ENCODE data around the gene EXOSC5. TPM values are rescaled to one million over a fixed set of nuclear protein-coding genes. Genes with fewer than 3 reads are reported as not detected.
"Not testable (repeated sequence)": the region's sequence is repeated elsewhere in the genome, so short reads cannot be mapped to it uniquely, and the experiment has no call there.

Gene EXOSC5
- polyA plus RNA-seq, 1 experiment = 7.8 TPM

- ChIA-PET CTCF (interaction anchor here (1.0 to 1.4 kb wide), 3 partner anchors 8 to 20 kb away, joined by 3 read pairs; partner anchors contain the start of gene B9D2), POLR2A (no interaction called here)
- Histone ChIP-seq H3K27me3 (ENCODE audit: control insufficient read depth, insufficient read depth, low read length) (no peaks in the 10 kb centered on the region), H3K9me3 (ENCODE audit: control insufficient read depth, insufficient read depth, low read length) (no peaks in the 10 kb centered on the region), H3K27ac (ENCODE audit: low read depth, low read length) (no peak overlapping the region), H3K4me3 (ENCODE audit: low read depth, low read length) (no peak overlapping the region)
- TF ChIP-seq CTCF (IDR thresholded peaks at IDR 0.05; ENCODE audit: low read depth, low read length) = no peak
- no peak for DNase-seq (ENCODE audit: low read depth, low spot score)
These were observed 24.7 kb downstream of the EXOSC5 start for GRCh38 chr19:41372501-41372900.

- Histone ChIP-seq H3K4me3 (ENCODE audit: low read depth, low read length) (no peak overlapping the region), H3K27me3 (ENCODE audit: control insufficient read depth, insufficient read depth, low read length) (no peaks in the 10 kb centered on the region), H3K27ac (ENCODE audit: low read depth, low read length) (no peak overlapping the region), H3K9me3 (ENCODE audit: control insufficient read depth, insufficient read depth, low read length) (no peaks in the 10 kb centered on the region)
- no peak for TF ChIP-seq CTCF (IDR thresholded peaks at IDR 0.05; ENCODE audit: low read depth, low read length)
- POLR2A ChIA-PET = no interaction called here
- no peak for DNase-seq (ENCODE audit: low read depth, low spot score)
- CTCF ChIA-PET = no interaction called here
These were observed 25.6 kb downstream of the EXOSC5 start for GRCh38 chr19:41371541-41371940.

GRCh38 chr19:41371119-41371518 lies 26.0 kb downstream of the EXOSC5 start:
- DNase-seq (ENCODE audit: low read depth, low spot score); POLR2A ChIA-PET; H3K27me3 ChIP-seq (ENCODE audit: control insufficient read depth, insufficient read depth, low read length); CTCF ChIA-PET; H3K4me3 ChIP-seq (ENCODE audit: low read depth, low read length); H3K9me3 ChIP-seq (ENCODE audit: control insufficient read depth, insufficient read depth, low read length); H3K27ac ChIP-seq (ENCODE audit: low read depth, low read length): not testable (repeated sequence)

GRCh38 chr19:41369769-41370168 lies 27.4 kb downstream of the EXOSC5 start:
- POLR2A ChIA-PET = no interaction called here
- DNase-seq (ENCODE audit: low read depth, low spot score) = no peak

GRCh38 chr19:41367848-41368301 lies 29.3 kb downstream of the EXOSC5 start:
- peak overlapping the region; percentile 95 for H3K27ac ChIP-seq (ENCODE audit: low read depth, low read length)
- POLR2A ChIA-PET = interaction anchor here (1.0 kb wide), 1 partner anchor 71 kb away, joined by 3 read pairs; no protein-coding TSS in a partner anchor
- CTCF ChIA-PET = no interaction called here
- peak; percentile 81 for DNase-seq (ENCODE audit: low read depth, low spot score)
- no peak for TF ChIP-seq CTCF (IDR thresholded peaks at IDR 0.05; ENCODE audit: low read depth, low read length)
- no peaks in the 10 kb centered on the region for H3K27me3 ChIP-seq (ENCODE audit: control insufficient read depth, insufficient read depth, low read length)
- no peaks in the 10 kb centered on the region for H3K9me3 ChIP-seq (ENCODE audit: control insufficient read depth, insufficient read depth, low read length)
- no peak overlapping the region for H3K4me3 ChIP-seq (ENCODE audit: low read depth, low read length)

More at GRCh38 chr19:41369769-41370168, 27.4 kb downstream of the EXOSC5 start:
- CTCF ChIA-PET = interaction anchor here (0.7 to 1.2 kb wide), 2 partner anchors 15 to 551 kb away, joined by 3 to 5 read pairs; no protein-coding TSS in a partner anchor
- no peak for TF ChIP-seq CTCF (IDR thresholded peaks at IDR 0.05; ENCODE audit: low read depth, low read length)
- Histone ChIP-seq H3K27ac (ENCODE audit: low read depth, low read length) (no peak overlapping the region), H3K9me3 (ENCODE audit: control insufficient read depth, insufficient read depth, low read length) (no peaks in the 10 kb centered on the region), H3K4me3 (ENCODE audit: low read depth, low read length) (no peak overlapping the region), H3K27me3 (ENCODE audit: control insufficient read depth, insufficient read depth, low read length) (no peaks in the 10 kb centered on the region)
